ENCODE results near the gene TCF19.

DNA sequence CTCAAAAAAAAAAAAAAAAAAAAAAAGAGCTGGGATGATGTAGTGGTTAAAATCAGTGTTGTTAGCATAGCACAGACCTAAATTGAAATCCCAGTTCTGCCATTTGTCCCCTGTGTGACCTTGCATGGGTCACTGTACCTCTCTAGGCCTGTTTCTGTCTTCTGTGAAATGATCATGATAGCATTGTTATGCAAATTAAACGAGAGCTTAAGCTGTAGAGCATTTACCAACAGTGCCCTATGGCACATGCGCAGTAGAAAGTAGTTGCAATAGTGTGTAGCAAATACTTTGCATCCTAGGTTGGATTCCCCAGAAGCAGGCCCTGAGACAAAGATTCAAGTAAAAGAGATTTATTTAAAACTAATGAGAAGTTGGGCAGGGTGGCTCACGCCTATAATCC, 26.8 kb upstream of the TCF19 start:
- TF ChIP-seq, protein P1, sequence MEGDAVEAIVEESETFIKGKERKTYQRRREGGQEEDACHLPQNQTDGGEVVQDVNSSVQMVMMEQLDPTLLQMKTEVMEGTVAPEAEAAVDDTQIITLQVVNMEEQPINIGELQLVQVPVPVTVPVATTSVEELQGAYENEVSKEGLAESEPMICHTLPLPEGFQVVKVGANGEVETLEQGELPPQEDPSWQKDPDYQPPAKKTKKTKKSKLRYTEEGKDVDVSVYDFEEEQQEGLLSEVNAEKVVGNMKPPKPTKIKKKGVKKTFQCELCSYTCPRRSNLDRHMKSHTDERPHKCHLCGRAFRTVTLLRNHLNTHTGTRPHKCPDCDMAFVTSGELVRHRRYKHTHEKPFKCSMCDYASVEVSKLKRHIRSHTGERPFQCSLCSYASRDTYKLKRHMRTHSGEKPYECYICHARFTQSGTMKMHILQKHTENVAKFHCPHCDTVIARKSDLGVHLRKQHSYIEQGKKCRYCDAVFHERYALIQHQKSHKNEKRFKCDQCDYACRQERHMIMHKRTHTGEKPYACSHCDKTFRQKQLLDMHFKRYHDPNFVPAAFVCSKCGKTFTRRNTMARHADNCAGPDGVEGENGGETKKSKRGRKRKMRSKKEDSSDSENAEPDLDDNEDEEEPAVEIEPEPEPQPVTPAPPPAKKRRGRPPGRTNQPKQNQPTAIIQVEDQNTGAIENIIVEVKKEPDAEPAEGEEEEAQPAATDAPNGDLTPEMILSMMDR (conservative IDR thresholded peaks at IDR 0.05; ENCODE audit: low read length), result no peak
- no peak for TF ChIP-seq EZH2phosphoT487 (IDR thresholded peaks at IDR 0.05; ENCODE audit: borderline replicate concordance, low read depth, low read length)

All from OCI-LY7 (cell line).